8988T (cell line): ENCODE results near the gene PLA2G12B.

Experiments
- DNase-seq: peaks from one replicate; pipeline ENCODE4 v3.0.0; 2011

The PLA2G12B gene

GRCh38 chr10:72888151-72888638 lies 66.4 kb downstream of the PLA2G12B start:
- no peak for DNase-seq

GRCh38 chr10:72887043-72887442 lies 67.6 kb downstream of the PLA2G12B start:
- DNase-seq, result no peak

DNA sequence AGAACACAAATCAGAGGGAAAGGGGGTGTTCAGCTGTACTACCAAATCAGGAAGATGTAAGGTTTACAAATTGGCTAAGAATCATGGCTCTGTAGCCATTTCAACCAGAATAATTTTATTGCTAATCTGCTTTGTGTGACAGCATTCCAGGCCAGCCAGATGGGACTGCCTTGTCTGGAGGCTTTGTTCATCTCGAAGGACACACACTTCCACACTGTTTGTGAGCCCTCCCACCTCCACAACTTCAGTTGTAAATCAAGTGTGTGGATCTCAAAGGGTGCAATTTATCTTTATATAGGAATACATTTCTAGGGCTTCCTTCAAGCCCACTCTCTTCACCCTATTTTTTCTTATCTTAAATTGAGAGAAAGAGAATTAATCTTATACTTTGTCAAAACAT lies 68.0 kb downstream of the PLA2G12B start:
- no peak for DNase-seq

GRCh38 chr10:72885953-72886352 lies 68.7 kb downstream of the PLA2G12B start:
- DNase-seq, result no peak
